ENCODE results near the gene ALDH1L1. TPM values are rescaled to one million over a fixed set of nuclear protein-coding genes. Genes with fewer than 3 reads are reported as not detected.

The ALDH1L1 gene
- total and polyA plus RNA-seq, 2 donors (not counting 1 experiment from before 2014, with no cell fraction given) = not detected

DNA sequence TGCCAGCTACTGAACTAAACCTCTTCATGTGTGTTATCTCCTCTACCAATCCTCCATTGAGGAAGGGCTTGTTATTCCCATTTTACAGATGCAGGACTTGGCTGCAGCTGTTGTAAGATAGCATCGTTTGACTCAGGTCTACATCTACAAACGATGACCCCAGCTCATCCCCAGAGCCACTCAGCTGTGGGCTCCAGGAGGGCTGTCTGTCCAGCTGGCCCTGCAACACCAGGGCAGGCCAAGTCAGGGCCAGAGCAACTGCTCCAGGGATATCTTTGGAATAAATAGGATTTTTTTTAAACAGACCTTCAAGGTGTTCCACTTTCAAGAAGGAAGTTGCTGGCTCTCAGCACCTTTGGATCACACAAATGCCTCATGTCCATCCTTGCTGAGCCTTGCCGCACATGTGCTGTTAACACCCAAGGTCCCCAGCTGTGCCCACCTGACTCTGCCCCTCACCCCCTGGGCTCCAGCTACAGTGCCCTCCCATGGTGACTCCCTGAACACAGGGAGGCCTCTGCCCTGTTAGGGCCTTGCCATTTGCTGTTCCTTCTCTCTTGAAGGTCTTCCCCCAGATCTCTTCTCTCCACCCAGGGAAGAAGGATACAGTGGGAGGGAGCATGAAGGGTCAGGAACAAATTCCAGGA is 31.0 kb downstream of the ALDH1L1 start:
- no peak overlapping the region for H3K4me3 Mint-ChIP-seq

More for the DNA sequence above, 31.0 kb downstream of the ALDH1L1 start:
- H2AFZ ChIP-seq (ENCODE audit: insufficient read depth, low read depth, low read length, poor library complexity, severe bottlenecking) = no peak overlapping the region
- ATAC-seq (ENCODE audit: low read depth) = no peak
- no peaks in the 10 kb centered on the region for H3K4me1 ChIP-seq (ENCODE audit: control insufficient read depth in 2 of 2, insufficient read depth in 2 of 2, low read length in 2 of 2)
- H3K4me3 ChIP-seq (ENCODE audit: control extremely low read depth in 1 of 5, extremely low read depth in 1 of 5, insufficient read depth in 1 of 5, low read depth in 2 of 5, low read length in 4 of 5) = no peak overlapping the region
- ChIA-PET POLR2A (no interaction called here), CTCF (interaction anchor here (1.1 to 3.4 kb wide), 2 partner anchors 15 to 18 kb away, joined by 3 to 11 read pairs; no protein-coding TSS in a partner anchor)
- no peak overlapping the region for H3K27ac Mint-ChIP-seq
- TF ChIP-seq, protein P1, sequence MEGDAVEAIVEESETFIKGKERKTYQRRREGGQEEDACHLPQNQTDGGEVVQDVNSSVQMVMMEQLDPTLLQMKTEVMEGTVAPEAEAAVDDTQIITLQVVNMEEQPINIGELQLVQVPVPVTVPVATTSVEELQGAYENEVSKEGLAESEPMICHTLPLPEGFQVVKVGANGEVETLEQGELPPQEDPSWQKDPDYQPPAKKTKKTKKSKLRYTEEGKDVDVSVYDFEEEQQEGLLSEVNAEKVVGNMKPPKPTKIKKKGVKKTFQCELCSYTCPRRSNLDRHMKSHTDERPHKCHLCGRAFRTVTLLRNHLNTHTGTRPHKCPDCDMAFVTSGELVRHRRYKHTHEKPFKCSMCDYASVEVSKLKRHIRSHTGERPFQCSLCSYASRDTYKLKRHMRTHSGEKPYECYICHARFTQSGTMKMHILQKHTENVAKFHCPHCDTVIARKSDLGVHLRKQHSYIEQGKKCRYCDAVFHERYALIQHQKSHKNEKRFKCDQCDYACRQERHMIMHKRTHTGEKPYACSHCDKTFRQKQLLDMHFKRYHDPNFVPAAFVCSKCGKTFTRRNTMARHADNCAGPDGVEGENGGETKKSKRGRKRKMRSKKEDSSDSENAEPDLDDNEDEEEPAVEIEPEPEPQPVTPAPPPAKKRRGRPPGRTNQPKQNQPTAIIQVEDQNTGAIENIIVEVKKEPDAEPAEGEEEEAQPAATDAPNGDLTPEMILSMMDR (IDR thresholded peaks at IDR 0.05) = no peak
- TF ChIP-seq EZH2 (IDR thresholded peaks at IDR 0.05; ENCODE audit: borderline replicate concordance, insufficient read depth, low read depth, low read length, poor library complexity, severe bottlenecking) = no peak
- H4K20me1 ChIP-seq (ENCODE audit: control insufficient read depth, insufficient read depth, low read length, poor library complexity, severe bottlenecking) = no peaks in the 10 kb centered on the region
- WGBS (ENCODE audit: insufficient coverage) = 96% methylated on average over 3 of the region's 3 CpGs
- intact Hi-C loops (cut with micrococcal nuclease) = no loop called here
- H3K27me3 Mint-ChIP-seq = peaks cover 3% of the 10 kb centered on the region
- DNase-seq = no peak
- no peaks in the 10 kb centered on the region for H3K9me3 Mint-ChIP-seq (ENCODE audit: insufficient read depth)
- no peaks in the 10 kb centered on the region for H3K4me1 Mint-ChIP-seq
- no peak overlapping the region for H3K9ac ChIP-seq (ENCODE audit: low read length)
- H3K36me3 ChIP-seq (replicated peaks in 1 of 2; ENCODE audit: control extremely low read depth in 1 of 2, control insufficient read depth in 1 of 2, extremely low read depth in 1 of 2, insufficient read depth in 2 of 2, low read length in 1 of 2) = no peaks in the 10 kb centered on the region
- no peaks in the 10 kb centered on the region for H3K27me3 ChIP-seq (replicated peaks in 1 of 4; ENCODE audit: control extremely low read depth in 1 of 4, control insufficient read depth in 3 of 4, insufficient read depth in 4 of 4, low read length in 3 of 4)
- H3K4me2 ChIP-seq (replicated peaks; ENCODE audit: low read depth, low read length, poor library complexity, severe bottlenecking) = no peak overlapping the region
- H3K9me3 ChIP-seq (ENCODE audit: control extremely low read depth in 1 of 3, control insufficient read depth in 2 of 3, insufficient read depth in 1 of 3, low read length in 2 of 3) = no peaks in the 10 kb centered on the region
- no peaks in the 10 kb centered on the region for H3K79me2 ChIP-seq (ENCODE audit: control insufficient read depth, insufficient read depth, low read length)
- no peak overlapping the region for H3K27ac ChIP-seq (ENCODE audit: low read length in 2 of 2)
